CD14-positive monocyte (primary cell): ENCODE results near the gene NDUFAF2. TPM values are rescaled to one million over a fixed set of nuclear protein-coding genes. Genes with fewer than 3 reads are reported as not detected.

ENCODE experiments used
- DNase-seq, 3 donors: peaks; one replicate each; pipeline ENCODE4 v3.0.0-alpha.2; 2011 to 2022
- H2AFZ ChIP-seq: 2 replicates; pipeline ENCODE4 v1.6.0; 2012; ENCODE audit warnings: mild to moderate bottlenecking, low read depth, low read length, inconsistent platforms; ENCODE audit not compliant: insufficient read depth, poor library complexity, severe bottlenecking
- H3K27ac ChIP-seq, 2 donors: 1 replicate in 1 of 2; 2 replicates in 1 of 2; pipeline ENCODE4 v1.5.1; 2012 to 2013; ENCODE audit warnings: low read length in 2 of 2, control low read depth in 1 of 2, inconsistent platforms in 1 of 2, low read depth in 1 of 2, mild to moderate bottlenecking in 1 of 2
- H3K27me3 ChIP-seq, 2 donors: one replicate each; pipeline versions ENCODE4 v1.6.0 to v1.6.1; 2011 to 2013; ENCODE audit warnings: low read length in 2 of 2; ENCODE audit not compliant: control insufficient read depth in 2 of 2, insufficient read depth in 2 of 2
- H3K36me3 ChIP-seq, 2 donors: replicated peaks in 1 of 2; 1 replicate in 1 of 2; 2 replicates in 1 of 2; pipeline versions ENCODE4 v1.5.1 to v1.6.1; 2012 to 2013; ENCODE audit warnings: low read length in 2 of 2, control low read depth in 1 of 2, inconsistent platforms in 1 of 2, mild to moderate bottlenecking in 1 of 2; ENCODE audit not compliant: insufficient read depth in 2 of 2, control insufficient read depth in 1 of 2
- H3K4me1 ChIP-seq, 2 donors: 1 replicate in 1 of 2; 2 replicates in 1 of 2; pipeline versions ENCODE4 v1.5.1 to v1.6.1; 2012 to 2013; ENCODE audit warnings: low read length in 2 of 2, control low read depth in 1 of 2, inconsistent platforms in 1 of 2, mild to moderate bottlenecking in 1 of 2, moderate library complexity in 1 of 2; ENCODE audit not compliant: insufficient read depth in 2 of 2, control insufficient read depth in 1 of 2
- H3K4me2 ChIP-seq: replicated peaks from 2 replicates; pipeline ENCODE3; 2012; ENCODE audit warnings: low read length, moderate library complexity, mild to moderate bottlenecking; ENCODE audit not compliant: poor library complexity, severe bottlenecking; ENCODE audit errors: extremely low read depth
- H3K4me3 ChIP-seq, 3 experiments: fragments of 200-600 bp in 1 of 3; sonication (generic) in 1 of 3; replicated peaks in 1 of 3; 1 replicate in 2 of 3; 2 replicates in 1 of 3; pipeline ENCODE4 v1.5.1; 2011 to 2013; ENCODE audit warnings: low read length in 3 of 3, mild to moderate bottlenecking in 3 of 3, control low read depth in 2 of 3, low read depth in 2 of 3, inconsistent platforms in 1 of 3, moderate library complexity in 1 of 3
- H3K79me2 ChIP-seq: 2 replicates; pipeline ENCODE4 v1.6.0; 2012; ENCODE audit warnings: mild to moderate bottlenecking, control low read depth, inconsistent platforms, low read length, moderate library complexity; ENCODE audit not compliant: insufficient read depth
- H3K9ac ChIP-seq: 2 replicates; pipeline ENCODE4 v1.6.0; 2017; ENCODE audit warnings: low read length, mild to moderate bottlenecking; ENCODE audit not compliant: insufficient read depth, poor library complexity, severe bottlenecking
- H3K9me3 ChIP-seq, 2 donors: replicated peaks in 1 of 2; 1 replicate in 1 of 2; 2 replicates in 1 of 2; pipeline versions ENCODE4 v1.5.1 to v1.6.1; 2012 to 2013; ENCODE audit warnings: low read length in 2 of 2, control low read depth in 1 of 2; ENCODE audit not compliant: control insufficient read depth in 1 of 2, insufficient read depth in 1 of 2
- H4K20me1 ChIP-seq: 2 replicates; pipeline ENCODE4 v1.6.0; 2012; ENCODE audit warnings: mild to moderate bottlenecking, low read length, control low read depth, moderate library complexity; ENCODE audit not compliant: insufficient read depth
- H3K27ac Mint-ChIP-seq, 7 donors: one replicate each; pipeline ENCODE4 v1.8.0; 2020; ENCODE audit warnings: mild to moderate bottlenecking in 7 of 7, mixed read lengths in 7 of 7, moderate library complexity in 6 of 7, inconsistent platforms in 2 of 7
- H3K27me3 Mint-ChIP-seq, 3 donors: one replicate each; pipeline ENCODE4 v1.8.0; 2021 to 2022; ENCODE audit warnings: low read depth in 3 of 3, mild to moderate bottlenecking in 3 of 3, mixed read lengths in 3 of 3, moderate library complexity in 3 of 3, inconsistent platforms in 1 of 3
- H3K36me3 Mint-ChIP-seq, 2 donors: one replicate each; pipeline ENCODE4 v1.8.0; 2020; ENCODE audit warnings: mixed read lengths in 2 of 2, inconsistent platforms in 1 of 2, mild to moderate bottlenecking in 1 of 2
- H3K4me1 Mint-ChIP-seq: one replicate; pipeline ENCODE4 v1.8.0; 2020; ENCODE audit warnings: mild to moderate bottlenecking, mixed read lengths
- H3K4me3 Mint-ChIP-seq, 2 donors: one replicate each; pipeline ENCODE4 v1.8.0; 2020; ENCODE audit warnings: mild to moderate bottlenecking in 2 of 2, mixed read lengths in 2 of 2, moderate library complexity in 1 of 2
- H3K9me3 Mint-ChIP-seq, 7 donors: one replicate each; pipeline ENCODE4 v1.8.0; 2020 to 2022; ENCODE audit warnings: mixed read lengths in 7 of 7, mild to moderate bottlenecking in 6 of 7, moderate library complexity in 6 of 7, inconsistent platforms in 2 of 7
- CTCF ChIP-seq: fragments of 200-600 bp; IDR thresholded peaks from one replicate; pipeline ENCODE4 v1.8.0; 2022; ENCODE audit warnings: antibody characterized with exemption, mild to moderate bottlenecking
- WGBS: methylation state at CpG from one replicate; pipeline ENCODE4 v1.1.5; 2013; ENCODE audit warnings: missing lambda C conversion rate; ENCODE audit not compliant: insufficient coverage; 5-methylcytosine and 5-hydroxymethylcytosine counted together
- intact Hi-C, 2 donors: fragments of 100-400 bp; cut with micrococcal nuclease; formaldehyde crosslinking; loops; one replicate each; pipeline versions ENCODE4 v1.15.0 to v1.15.1; 2023
- polyA plus RNA-seq, 3 donors: library from polyadenylated mRNA; depleted of rRNA in 1 of 3; unstranded in 2 of 3; stranded (reverse) in 1 of 3; fragments of 300-500 nt in 2 of 3; fragments of >200 nt in 1 of 3; fragmentation: Illumina TruSeq in 2 of 3; gene quantifications; 1 replicate in 2 of 3; 2 replicates in 1 of 3; pipeline ENCODE4 v1.2.3, GENCODE V29; 2012 to 2021

The NDUFAF2 gene
- polyA plus RNA-seq, 3 donors: 5.9 to 29.5 (median 25.0) TPM

- no peak for TF ChIP-seq CTCF
- H3K4me3 ChIP-seq: no peak overlapping the region
- Mint-ChIP-seq H3K4me1 (peaks cover 6% of the 10 kb centered on the region), H3K4me3 (no peak overlapping the region), H3K36me3 (peaks cover 6 to 11% of the 10 kb centered on the region in 2 donors), H3K27me3 (no peaks in the 10 kb centered on the region), H3K9me3 (peaks cover 0 to 2% (median 0%) of the 10 kb centered on the region in 7 donors), H3K27ac (no peak overlapping the region)
- intact Hi-C loops: no loop called here
- no peak overlapping the region for H2AFZ ChIP-seq
- H3K27ac ChIP-seq: no peak overlapping the region
- H4K20me1 ChIP-seq: no peaks in the 10 kb centered on the region
- no peaks in the 10 kb centered on the region for H3K36me3 ChIP-seq
- no peaks in the 10 kb centered on the region for H3K27me3 ChIP-seq
- no CpG with 5 or more reads among the region's 2 CpGs for WGBS
- H3K4me1 ChIP-seq: no peaks in the 10 kb centered on the region
- H3K4me2 ChIP-seq: no peak overlapping the region
- no peak for DNase-seq
- no peaks in the 10 kb centered on the region for H3K79me2 ChIP-seq
- no peaks in the 10 kb centered on the region for H3K9me3 ChIP-seq
- H3K9ac ChIP-seq: no peak overlapping the region
These were observed 152.5 kb downstream of the NDUFAF2 start for GRCh38 chr5:61097465-61097864.

GRCh38 chr5:61098251-61098995 is 153.4 kb downstream of the NDUFAF2 start:
- no peaks in the 10 kb centered on the region for H3K9me3 ChIP-seq
- no peaks in the 10 kb centered on the region for H3K27me3 ChIP-seq
- Mint-ChIP-seq H3K9me3 (peaks cover 0 to 2% (median 0%) of the 10 kb centered on the region in 7 donors), H3K4me3 (no peak overlapping the region), H3K27ac (no peak overlapping the region), H3K27me3 (no peaks in the 10 kb centered on the region), H3K4me1 (peaks cover 6% of the 10 kb centered on the region), H3K36me3 (peaks cover 6 to 11% of the 10 kb centered on the region in 2 donors)
- no peak for TF ChIP-seq CTCF
- no peak overlapping the region for H3K27ac ChIP-seq
- H4K20me1 ChIP-seq: no peaks in the 10 kb centered on the region
- H2AFZ ChIP-seq: no peak overlapping the region
- no peaks in the 10 kb centered on the region for H3K4me1 ChIP-seq
- no peaks in the 10 kb centered on the region for H3K79me2 ChIP-seq
- no peak for DNase-seq
- H3K9ac ChIP-seq: no peak overlapping the region
- no peaks in the 10 kb centered on the region for H3K36me3 ChIP-seq
- no peak overlapping the region for H3K4me3 ChIP-seq
- no CpG with 5 or more reads among the region's 1 CpG for WGBS
- no peak overlapping the region for H3K4me2 ChIP-seq
- intact Hi-C loops: no loop called here
